Activated CD4-positive, alpha-beta T cell treated with anti-CD3 and anti-CD28 coated beads, Interleukin-2, amount 10 ng/mL, durations not matched to agents 24 days and 14 days (primary cell): Measurements from ENCODE around the gene CPT1B. TPM values are rescaled to one million over a fixed set of nuclear protein-coding genes. Genes with fewer than 3 reads are reported as not detected.
"Not testable (repeated sequence)": the region's sequence is repeated elsewhere in the genome, so short reads cannot be mapped to it uniquely, and the experiment has no call there.

Experiments used
- DNase-seq: peaks from one replicate; pipeline ENCODE4 v3.0.0; 2022
- H3K27ac Mint-ChIP-seq: one replicate; pipeline ENCODE4 v1.8.0; 2022; ENCODE audit warnings: mild to moderate bottlenecking, mixed read lengths
- H3K27me3 Mint-ChIP-seq: one replicate; pipeline ENCODE4 v1.8.0; 2022; ENCODE audit warnings: mixed read lengths
- H3K36me3 Mint-ChIP-seq: one replicate; pipeline ENCODE4 v1.8.0; 2022; ENCODE audit warnings: low read depth, mild to moderate bottlenecking, mixed read lengths
- H3K4me1 Mint-ChIP-seq: one replicate; pipeline ENCODE4 v1.8.0; 2021; ENCODE audit warnings: mixed read lengths
- H3K4me3 Mint-ChIP-seq: one replicate; pipeline ENCODE4 v1.8.0; 2022; ENCODE audit warnings: mild to moderate bottlenecking, moderate library complexity, mixed read lengths
- H3K9me3 Mint-ChIP-seq: one replicate; pipeline ENCODE4 v1.8.0; 2021; ENCODE audit warnings: mixed read lengths
- intact Hi-C: fragments of 100-400 bp; cut with micrococcal nuclease; formaldehyde crosslinking; loops from one replicate; pipeline ENCODE4 v1.15.1; 2023
- total RNA-seq: library from RNA; stranded (reverse); gene quantifications from 2 replicates; pipeline ENCODE4 v1.2.3, GENCODE V29; 2022

CPT1B gene
- total RNA-seq, result 63.1 and 71.5 TPM in 2 replicates

- Mint-ChIP-seq H3K36me3 (peaks cover 39% of the 10 kb centered on the region), H3K9me3 (no peaks in the 10 kb centered on the region), H3K27ac (peak within 1 kb of the TSS; percentile 64), H3K27me3 (no peaks in the 10 kb centered on the region), H3K4me1 (peaks cover 10% of the 10 kb centered on the region), H3K4me3 (no peak within 1 kb of the TSS)
- intact Hi-C loops, result no loop called here
- DNase-seq, result no peak
These were observed at the start of gene CPT1B for GRCh38 chr22:50577987-50578775. CPT1B (minus strand) TSS chr22:50578427; CDS start chr22:50577915, 512 bp downstream.

GRCh38 chr22:50626850-50627641 is 48.8 kb upstream of the CPT1B start:
- peak overlapping the region; percentile 94 for H3K4me3 Mint-ChIP-seq
- H3K27me3 Mint-ChIP-seq, result no peaks in the 10 kb centered on the region
- H3K27ac Mint-ChIP-seq, result peak overlapping the region; percentile 79
- peaks cover 9% of the 10 kb centered on the region for H3K36me3 Mint-ChIP-seq
- DNase-seq, result no peak
- no peaks in the 10 kb centered on the region for H3K9me3 Mint-ChIP-seq
- peaks cover 24% of the 10 kb centered on the region for H3K4me1 Mint-ChIP-seq
- intact Hi-C loops, result loop anchor here (5.0 kb wide), 1 partner anchor 65 kb away; no protein-coding TSS in a partner anchor

GRCh38 chr22:50626314-50626849 is 48.2 kb upstream of the CPT1B start:
- Mint-ChIP-seq H3K27me3 (no peaks in the 10 kb centered on the region), H3K4me1 (peaks cover 30% of the 10 kb centered on the region), H3K9me3 (no peaks in the 10 kb centered on the region), H3K4me3 (peak overlapping the region; percentile 79), H3K36me3 (peaks cover 9% of the 10 kb centered on the region), H3K27ac (peak overlapping the region; percentile 79)
- intact Hi-C loops, result loop anchor here (5.0 kb wide), 1 partner anchor 66 kb away; no protein-coding TSS in a partner anchor
- no peak for DNase-seq

- Mint-ChIP-seq H3K4me3 (no peak overlapping the region), H3K36me3 (peaks cover 9% of the 10 kb centered on the region), H3K27ac (no peak overlapping the region), H3K27me3 (no peaks in the 10 kb centered on the region), H3K9me3 (no peaks in the 10 kb centered on the region), H3K4me1 (peaks cover 37% of the 10 kb centered on the region)
- no peak for DNase-seq
- intact Hi-C loops, result loop anchor here (5.0 kb wide), 1 partner anchor 67 kb away; no protein-coding TSS in a partner anchor
These were observed 47.5 kb upstream of the CPT1B start for GRCh38 chr22:50625568-50626313.

- H3K27ac Mint-ChIP-seq, result no peak overlapping the region
- H3K4me3 Mint-ChIP-seq, result no peak overlapping the region
- peaks cover 9% of the 10 kb centered on the region for H3K36me3 Mint-ChIP-seq
- no peak for DNase-seq
- no peaks in the 10 kb centered on the region for H3K9me3 Mint-ChIP-seq
- H3K4me1 Mint-ChIP-seq, result peaks cover 42% of the 10 kb centered on the region
- intact Hi-C loops, result loop anchor here (5.0 kb wide), 1 partner anchor 67 kb away; no protein-coding TSS in a partner anchor
- no peaks in the 10 kb centered on the region for H3K27me3 Mint-ChIP-seq
These were observed 46.9 kb upstream of the CPT1B start for GRCh38 chr22:50625131-50625567.

GRCh38 chr22:50624347-50625130 is 46.3 kb upstream of the CPT1B start:
- Mint-ChIP-seq H3K27ac (no peak overlapping the region), H3K4me1 (peaks cover 46% of the 10 kb centered on the region), H3K4me3 (peak overlapping the region; percentile 14), H3K36me3 (peaks cover 9% of the 10 kb centered on the region), H3K9me3 (no peaks in the 10 kb centered on the region), H3K27me3 (no peaks in the 10 kb centered on the region)
- intact Hi-C loops, result loop anchor here (5.0 kb wide), 1 partner anchor 68 kb away; no protein-coding TSS in a partner anchor
- DNase-seq, result no peak

- Mint-ChIP-seq H3K4me1 (peaks cover 39% of the 10 kb centered on the region), H3K9me3 (no peaks in the 10 kb centered on the region), H3K36me3 (peaks cover 9% of the 10 kb centered on the region), H3K27ac (peak overlapping the region; percentile 99), H3K4me3 (no peak overlapping the region), H3K27me3 (no peaks in the 10 kb centered on the region)
- no peak for DNase-seq
- intact Hi-C loops, result no loop called here
These were observed 44.6 kb upstream of the CPT1B start for GRCh38 chr22:50622723-50623327.

- intact Hi-C loops, result loop anchor here (1.0 to 2.0 kb wide), 5 partner anchors 83 to 377 kb away; partner anchors contain the start of genes PPP6R2, SCO2 and TUBGCP6
- H3K4me3 Mint-ChIP-seq, result peak overlapping the region; percentile 85
- no peaks in the 10 kb centered on the region for H3K9me3 Mint-ChIP-seq
- H3K27me3 Mint-ChIP-seq, result no peaks in the 10 kb centered on the region
- H3K4me1 Mint-ChIP-seq, result peaks cover 39% of the 10 kb centered on the region
- peak overlapping the region; percentile 99 for H3K27ac Mint-ChIP-seq
- peaks cover 9% of the 10 kb centered on the region for H3K36me3 Mint-ChIP-seq
- DNase-seq, result peak; percentile 80
These were observed 43.9 kb upstream of the CPT1B start for GRCh38 chr22:50621948-50622722.

- peak; percentile 89 for DNase-seq
- H3K4me1 Mint-ChIP-seq, result peaks cover 36% of the 10 kb centered on the region
- peak overlapping the region; percentile 99 for H3K27ac Mint-ChIP-seq
- H3K4me3 Mint-ChIP-seq, result peak overlapping the region; percentile 85
- no peaks in the 10 kb centered on the region for H3K9me3 Mint-ChIP-seq
- no peaks in the 10 kb centered on the region for H3K27me3 Mint-ChIP-seq
- intact Hi-C loops, result loop anchor here (1.0 to 2.0 kb wide), 5 partner anchors 82 to 377 kb away; partner anchors contain the start of genes PPP6R2, SCO2 and TUBGCP6
- peaks cover 9% of the 10 kb centered on the region for H3K36me3 Mint-ChIP-seq
These were observed 43.2 kb upstream of the CPT1B start for GRCh38 chr22:50621356-50621880.

- H3K27ac Mint-ChIP-seq, result peak overlapping the region; percentile 99
- peaks cover 9% of the 10 kb centered on the region for H3K36me3 Mint-ChIP-seq
- peaks cover 35% of the 10 kb centered on the region for H3K4me1 Mint-ChIP-seq
- peak; percentile 92 for DNase-seq
- intact Hi-C loops, result loop anchor here (1.0 to 2.0 kb wide), 7 partner anchors 38 to 376 kb away; partner anchors contain the start of genes CHKB, NCAPH2, PPP6R2 and SCO2
- no peaks in the 10 kb centered on the region for H3K27me3 Mint-ChIP-seq
- no peaks in the 10 kb centered on the region for H3K9me3 Mint-ChIP-seq
- H3K4me3 Mint-ChIP-seq, result peak overlapping the region; percentile 85
These were observed 42.5 kb upstream of the CPT1B start for GRCh38 chr22:50620593-50621355.

- H3K4me1 Mint-ChIP-seq, result peaks cover 12% of the 10 kb centered on the region
- H3K9me3 Mint-ChIP-seq, H3K4me3 Mint-ChIP-seq, intact Hi-C loops, H3K36me3 Mint-ChIP-seq, DNase-seq: not testable (repeated sequence)
- H3K27ac Mint-ChIP-seq, result peak overlapping the region; percentile 75
- peaks cover 14% of the 10 kb centered on the region for H3K27me3 Mint-ChIP-seq
These were observed 36.1 kb upstream of the CPT1B start for GRCh38 chr22:50614296-50614695.
